ENCODE results near the gene MAPK13.
"Not testable (repeated sequence)": the region's sequence is repeated elsewhere in the genome, so short reads cannot be mapped to it uniquely, and the experiment has no call there.

Gene MAPK13

GRCh38 chr6:36129941-36130666 is at the start of gene MAPK13:
MAPK13 (plus strand) TSS chr6:36130513; CDS start chr6:36130583, 70 bp downstream.
- no peak for DNase-seq

GRCh38 chr6:36082318-36082717 is 48.0 kb upstream of the MAPK13 start:
- no peak for DNase-seq

GRCh38 chr6:36083446-36083845 is 46.9 kb upstream of the MAPK13 start:
- DNase-seq = no peak

GRCh38 chr6:36088204-36088603 is 42.1 kb upstream of the MAPK13 start:
- not testable (repeated sequence) for DNase-seq

- no peak for DNase-seq
Observed at GRCh38 chr6:36089048-36089447, 41.3 kb upstream of the MAPK13 start.

- no peak for DNase-seq
Observed at GRCh38 chr6:36094238-36094637, 36.1 kb upstream of the MAPK13 start.

- peak; percentile 39 to 72 for DNase-seq
Observed at GRCh38 chr6:36094753-36095496, 35.4 kb upstream of the MAPK13 start.

GRCh38 chr6:36095497-36096391 is 34.6 kb upstream of the MAPK13 start:
- no peak for DNase-seq

GRCh38 chr6:36098253-36098919 is 31.9 kb upstream of the MAPK13 start:
- no peak for DNase-seq

GRCh38 chr6:36098920-36099647 is 31.2 kb upstream of the MAPK13 start:
- DNase-seq = no peak

GRCh38 chr6:36099869-36100483 is 30.3 kb upstream of the MAPK13 start:
- DNase-seq = no peak

GRCh38 chr6:36101691-36102090 is 28.6 kb upstream of the MAPK13 start:
- no peak for DNase-seq

GRCh38 chr6:36102853-36103252 is 27.5 kb upstream of the MAPK13 start:
- no peak for DNase-seq

GRCh38 chr6:36104836-36105235 is 25.5 kb upstream of the MAPK13 start:
- DNase-seq = peak; percentile 74 to 91

GRCh38 chr6:36109092-36109491 is 21.2 kb upstream of the MAPK13 start:
- no peak for DNase-seq

GRCh38 chr6:36110050-36110449 is 20.3 kb upstream of the MAPK13 start:
- DNase-seq = no peak

GRCh38 chr6:36110863-36111262 is 19.4 kb upstream of the MAPK13 start:
- DNase-seq = no peak

GRCh38 chr6:36111526-36111925 is 18.8 kb upstream of the MAPK13 start:
- DNase-seq = no peak

- no peak for DNase-seq
Observed at GRCh38 chr6:36113049-36113448, 17.3 kb upstream of the MAPK13 start.

GRCh38 chr6:36113703-36114102 is 16.6 kb upstream of the MAPK13 start:
- DNase-seq = no peak

GRCh38 chr6:36114798-36115408 is 15.4 kb upstream of the MAPK13 start:
- DNase-seq = no peak

Measured in NCI-H524 (cell line).